Kidney (tissue), 14 donors: Measurements from ENCODE around the gene SRCIN1. TPM values are rescaled to one million over a fixed set of nuclear protein-coding genes. Genes with fewer than 3 reads are reported as not detected.

Experiments used
- DNase-seq, 5 donors: peaks; one replicate each; pipeline ENCODE4 v3.0.0-alpha.2; 2013 to 2020
- FAIRE-seq: peaks from 2 replicates; lab custom pipeline; 2012; peaks lifted over from hg19 to GRCh38; lab: Jason Lieb, UNC
- H3K27ac ChIP-seq, 2 donors: one replicate each; pipeline ENCODE4 v1.7.0; 2013; ENCODE audit warnings: low read depth in 2 of 2, low read length in 2 of 2, inconsistent platforms in 1 of 2
- H3K27me3 ChIP-seq: one replicate; pipeline ENCODE4 v1.7.1; 2013; ENCODE audit warnings: low read length, inconsistent platforms; ENCODE audit not compliant: control insufficient read depth, insufficient read depth
- H3K36me3 ChIP-seq, 3 donors: one replicate each; pipeline versions ENCODE4 v1.7.0 to v1.7.1; 2013; ENCODE audit warnings: low read length in 3 of 3, control low read depth in 1 of 3, inconsistent platforms in 1 of 3; ENCODE audit not compliant: insufficient read depth in 3 of 3, control insufficient read depth in 2 of 3
- H3K4me1 ChIP-seq, 3 donors: one replicate each; pipeline versions ENCODE4 v1.7.0 to v1.7.1; 2013; ENCODE audit warnings: low read length in 3 of 3, inconsistent platforms in 1 of 3, low read depth in 1 of 3; ENCODE audit not compliant: control insufficient read depth in 2 of 3, insufficient read depth in 2 of 3
- H3K4me3 ChIP-seq, 3 donors: one replicate each; pipeline versions ENCODE4 v1.7.0 to v1.8.1; 2013; ENCODE audit warnings: low read length in 3 of 3, control low read depth in 1 of 3, inconsistent platforms in 1 of 3
- H3K9ac ChIP-seq, 3 donors: one replicate each; pipeline versions ENCODE4 v1.7.0 to v1.7.1; 2013; ENCODE audit warnings: low read length in 3 of 3, control low read depth in 1 of 3, inconsistent platforms in 1 of 3
- H3K9me3 ChIP-seq, 3 donors: one replicate each; pipeline versions ENCODE4 v1.7.0 to v1.7.1; 2013; ENCODE audit warnings: low read length in 3 of 3, control low read depth in 1 of 3, inconsistent platforms in 1 of 3; ENCODE audit not compliant: control insufficient read depth in 2 of 3, insufficient read depth in 1 of 3
- CTCF ChIP-seq: IDR thresholded peaks from 3 replicates; pipeline ENCODE4 v1.5.1; 2012; ENCODE audit warnings: mild to moderate bottlenecking, moderate library complexity, borderline replicate concordance; ENCODE audit not compliant: insufficient read depth; ENCODE audit errors: extremely low read depth
- intact Hi-C: fragments of 100-400 bp; cut with DNase I; formaldehyde crosslinking; loops from one replicate; pipeline ENCODE4 v1.11.1; 2022
- polyA plus RNA-seq: library from polyadenylated mRNA; stranded (reverse); fragments of 350-450 nt; fragmentation: Illumina TruSeq; extraction: RNeasy Lipid Tissue Mini Kit (QIAGEN cat#74804); gene quantifications from one replicate; pipeline ENCODE4 v1.2.3, GENCODE V29; 2014; ENCODE audit warnings: low read depth, low replicate concordance; ENCODE audit not compliant: insufficient read depth
- total RNA-seq: library from RNA; stranded (reverse); fragmentation: NEBNext Ultra II Directional; extraction: Animal tissue kit (Norgen Biotek cat#: 25700); gene quantifications from one replicate; pipeline ENCODE4 v1.2.1, GENCODE V29; 2021
- donor health status: control.
- donor health status: control.
- donor health status: control.
- donor health status: control.
- donor health status: control.
- donor health status: DM: yes; HTN: yes; CAD: no.
- donor health status: Normal renal cell carcinoma (clear cell type).

SRCIN1 gene
- total and polyA plus RNA-seq, 2 donors from 2014 or later = 0.34 to 6.1 TPM

DNA sequence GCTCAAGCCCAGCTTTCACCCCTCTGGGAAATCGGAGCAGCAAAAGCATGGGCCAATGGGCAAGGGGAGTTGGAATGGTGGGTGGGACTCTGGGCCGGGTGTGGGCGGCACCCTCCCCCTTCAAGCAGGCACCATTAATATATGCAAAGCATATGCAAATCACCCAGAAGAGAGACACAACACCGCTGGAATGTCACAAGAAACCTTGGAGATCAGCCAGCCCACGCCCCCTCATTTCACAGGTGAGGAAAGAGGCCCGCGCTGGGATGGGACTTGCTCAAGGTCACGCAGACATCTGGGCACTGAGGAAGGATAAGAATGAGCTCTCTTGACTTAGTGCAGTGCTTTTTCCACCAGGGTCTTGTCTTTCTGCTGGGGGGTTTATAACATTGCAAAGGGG is 4.8 kb downstream of the SRCIN1 start:
- DNase-seq = peak in 1 of 5 donors; percentile 67
- H3K36me3 ChIP-seq = no peaks in the 10 kb centered on the region
- H3K9ac ChIP-seq = no peak overlapping the region
- H3K27ac ChIP-seq = no peak overlapping the region
- H3K9me3 ChIP-seq = no peaks in the 10 kb centered on the region
- H3K4me3 ChIP-seq = no peak overlapping the region
- intact Hi-C loops = no loop called here
- H3K27me3 ChIP-seq = no peaks in the 10 kb centered on the region
- FAIRE-seq = no peak
- no peak for TF ChIP-seq CTCF
- peaks cover 0 to 7% (median 0%) of the 10 kb centered on the region in 3 donors for H3K4me1 ChIP-seq

DNA sequence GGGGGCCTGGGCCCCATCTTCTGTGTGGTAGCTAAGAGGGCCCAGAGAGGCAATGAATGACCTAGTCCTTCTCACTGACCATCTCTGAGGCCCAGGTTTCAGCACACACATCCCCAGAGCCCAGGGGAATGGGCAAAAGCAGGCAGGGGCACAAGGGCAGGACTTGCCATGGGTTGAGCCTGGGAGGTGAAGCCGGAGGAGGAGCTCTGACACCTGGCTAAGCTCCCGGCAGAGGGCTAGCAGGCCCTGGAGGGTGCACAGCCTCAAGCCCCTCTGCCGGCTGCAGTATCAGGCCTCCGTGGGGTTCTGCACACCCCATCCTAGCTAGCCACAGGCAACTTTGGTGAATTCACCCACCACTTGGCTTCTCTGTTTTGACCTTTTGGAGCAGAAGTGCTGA is 5.3 kb downstream of the SRCIN1 start:
- Histone ChIP-seq H3K4me1 (peaks cover 0 to 7% (median 0%) of the 10 kb centered on the region in 3 donors), H3K9me3 (no peaks in the 10 kb centered on the region), H3K27me3 (no peaks in the 10 kb centered on the region), H3K27ac (no peak overlapping the region), H3K4me3 (no peak overlapping the region), H3K9ac (no peak overlapping the region), H3K36me3 (no peaks in the 10 kb centered on the region)
- DNase-seq (peak in 1 of 5 donors; percentile 47), FAIRE-seq (no peak)
- intact Hi-C loops = no loop called here
- TF ChIP-seq CTCF = no peak

DNA sequence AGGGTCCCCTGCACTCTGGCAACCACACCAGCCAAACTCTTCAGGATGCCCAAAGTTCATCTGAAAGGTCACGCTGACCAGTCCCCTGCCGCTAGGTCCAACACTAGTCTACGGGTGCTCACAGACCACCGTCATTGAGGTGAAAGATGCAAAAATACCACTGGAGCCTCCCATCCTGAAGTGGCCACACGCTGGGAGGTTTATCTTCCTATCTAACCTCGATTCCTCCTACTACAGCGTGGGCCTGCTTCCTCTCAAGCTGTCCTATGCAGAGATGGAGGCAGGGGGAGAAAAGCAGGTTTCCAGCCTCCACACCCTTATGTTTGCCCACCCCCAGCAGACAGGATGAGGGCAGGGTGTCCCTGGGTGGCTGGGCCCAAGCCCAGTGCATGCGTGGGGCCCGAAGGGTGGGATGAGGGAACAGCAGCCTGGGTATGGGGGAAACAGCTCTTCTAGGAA is 6.3 kb downstream of the SRCIN1 start:
- H3K4me3 ChIP-seq = no peak overlapping the region
- DNase-seq = no peak
- peaks cover 0 to 7% (median 0%) of the 10 kb centered on the region in 3 donors for H3K4me1 ChIP-seq
- H3K9me3 ChIP-seq = no peaks in the 10 kb centered on the region
- no peak for FAIRE-seq
- no peaks in the 10 kb centered on the region for H3K27me3 ChIP-seq
- no peak overlapping the region for H3K9ac ChIP-seq
- no peak for TF ChIP-seq CTCF
- intact Hi-C loops = no loop called here
- no peak overlapping the region for H3K27ac ChIP-seq
- H3K36me3 ChIP-seq = no peaks in the 10 kb centered on the region

GRCh38 chr17:38598995-38599394 is 6.8 kb downstream of the SRCIN1 start:
- Histone ChIP-seq H3K9me3 (no peaks in the 10 kb centered on the region), H3K4me3 (no peak overlapping the region), H3K9ac (no peak overlapping the region), H3K27me3 (no peaks in the 10 kb centered on the region), H3K4me1 (peaks cover 0 to 7% (median 0%) of the 10 kb centered on the region in 3 donors), H3K27ac (no peak overlapping the region), H3K36me3 (no peaks in the 10 kb centered on the region)
- DNase-seq = no peak
- no peak for FAIRE-seq
- TF ChIP-seq CTCF = no peak
- intact Hi-C loops = no loop called here
